Hepatocyte (in vitro differentiated cells): ENCODE data around the gene SRD5A1. TPM values are rescaled to one million over a fixed set of nuclear protein-coding genes. Genes with fewer than 3 reads are reported as not detected.

Experiments used
- DNase-seq: peaks from one replicate; pipeline ENCODE4 v3.0.0-alpha.2; 2016; ENCODE audit warnings: low spot score
- H2AFZ ChIP-seq: fragments of 200-600 bp; sonication (generic); 2 replicates; pipeline ENCODE4 v1.6.0; 2016; ENCODE audit warnings: antibody characterized with exemption, mild to moderate bottlenecking
- H3K27ac ChIP-seq: fragments of 200-600 bp; sonication (generic); 2 replicates; pipeline ENCODE4 v1.5.1; 2016; ENCODE audit warnings: mild to moderate bottlenecking
- H3K27me3 ChIP-seq: fragments of 200-600 bp; sonication (generic); 2 replicates; pipeline ENCODE4 v1.6.1; 2016
- H3K36me3 ChIP-seq: fragments of 200-600 bp; sonication (generic); replicated peaks from 2 replicates; pipeline ENCODE4 v1.5.1; 2016; ENCODE audit warnings: low read depth; ENCODE audit not compliant: insufficient read depth
- H3K4me1 ChIP-seq: fragments of 200-600 bp; sonication (generic); 2 replicates; pipeline ENCODE4 v1.5.1; 2016; ENCODE audit warnings: mild to moderate bottlenecking, moderate library complexity; ENCODE audit not compliant: insufficient read depth
- H3K4me2 ChIP-seq: fragments of 200-600 bp; sonication (generic); 2 replicates; pipeline ENCODE4 v1.6.0; 2016
- H3K4me3 ChIP-seq: fragments of 200-600 bp; sonication (generic); 2 replicates; pipeline ENCODE4 v1.5.1; 2016; ENCODE audit warnings: mild to moderate bottlenecking
- H3K79me2 ChIP-seq: fragments of 200-600 bp; sonication (generic); 2 replicates; pipeline ENCODE4 v1.6.0; 2017; ENCODE audit warnings: mild to moderate bottlenecking
- H3K9me2 ChIP-seq: fragments of 200-600 bp; sonication (generic); replicated peaks from 2 replicates; pipeline ENCODE4 v1.6.0; 2017; ENCODE audit warnings: mild to moderate bottlenecking; ENCODE audit not compliant: insufficient read depth
- H3K9me3 ChIP-seq: fragments of 200-600 bp; sonication (generic); 2 replicates; pipeline ENCODE4 v1.5.1; 2016; ENCODE audit warnings: low read depth, mild to moderate bottlenecking
- H4K20me1 ChIP-seq: fragments of 200-600 bp; sonication (generic); 2 replicates; pipeline ENCODE4 v1.6.0; 2016; ENCODE audit warnings: mild to moderate bottlenecking; ENCODE audit not compliant: insufficient read depth, poor library complexity, severe bottlenecking
- CTCF ChIP-seq: fragments of 200-600 bp; sonication (generic); IDR thresholded peaks from 2 replicates; pipeline ENCODE4 v1.5.1; 2016; ENCODE audit warnings: antibody characterized with exemption, mild to moderate bottlenecking; ENCODE audit not compliant: poor library complexity
- EZH2 ChIP-seq: fragments of 200-600 bp; sonication (generic); IDR thresholded peaks from 2 replicates; pipeline ENCODE4 v1.6.1; 2016; ENCODE audit warnings: antibody characterized with exemption, mild to moderate bottlenecking, borderline replicate concordance
- EZH2phosphoT487 ChIP-seq: fragments of 200-600 bp; sonication (generic); IDR thresholded peaks from one replicate; pipeline ENCODE4 v1.6.1; 2018; ENCODE audit warnings: antibody characterized with exemption, mild to moderate bottlenecking, low read depth, moderate library complexity; ENCODE audit not compliant: unreplicated experiment, severe bottlenecking
- WGBS: methylation state at CpG from one replicate; pipeline ENCODE4 v1.1.6; 2016; ENCODE audit warnings: low lambda C conversion rate; ENCODE audit errors: missing lambda C conversion rate; 5-methylcytosine and 5-hydroxymethylcytosine counted together
- polyA plus RNA-seq: library from polyadenylated mRNA; unstranded; fragments of >200 nt; fragmentation: Nextera tagmentation; extraction: Ambion mirVana; gene quantifications from 2 replicates; pipeline ENCODE4 v1.2.1, GENCODE V29; 2016
- total RNA-seq: library from RNA; depleted of rRNA; stranded (reverse); fragments of >200 nt; gene quantifications from 2 replicates; pipeline ENCODE4 v1.2.3, GENCODE V29; 2014

SRD5A1 gene
- total and polyA plus RNA-seq, 2 experiments from 2014 or later: 8.6 to 12.1 TPM

- no peak for DNase-seq
- Histone ChIP-seq H3K4me3 (no peak overlapping the region), H3K9me3 (no peaks in the 10 kb centered on the region), H3K36me3 (no peaks in the 10 kb centered on the region), H3K9me2 (no peaks in the 10 kb centered on the region), H4K20me1 (peaks cover 3% of the 10 kb centered on the region), H3K4me2 (no peak overlapping the region), H3K27ac (no peak overlapping the region), H3K79me2 (peaks cover 45% of the 10 kb centered on the region), H2AFZ (no peak overlapping the region), H3K27me3 (no peaks in the 10 kb centered on the region), H3K4me1 (no peaks in the 10 kb centered on the region)
- TF ChIP-seq CTCF: no peak
- TF ChIP-seq EZH2: no peak
- TF ChIP-seq EZH2phosphoT487: no peak
- WGBS: 98% methylated on average over 4 of the region's 4 CpGs
Measured at GRCh38 chr5:6623228-6623627, 10.0 kb upstream of the SRD5A1 start.

GRCh38 chr5:6623941-6624340 is 9.3 kb upstream of the SRD5A1 start:
- DNase-seq: no peak
- no peak for TF ChIP-seq EZH2phosphoT487
- TF ChIP-seq EZH2: no peak
- TF ChIP-seq CTCF: no peak
- no peaks in the 10 kb centered on the region for H3K4me1 ChIP-seq
- no peak overlapping the region for H2AFZ ChIP-seq
- no peaks in the 10 kb centered on the region for H3K9me3 ChIP-seq
- no peak overlapping the region for H3K27ac ChIP-seq
- no peaks in the 10 kb centered on the region for H3K9me2 ChIP-seq
- H3K36me3 ChIP-seq: no peaks in the 10 kb centered on the region
- H3K79me2 ChIP-seq: peaks cover 51% of the 10 kb centered on the region
- H3K4me3 ChIP-seq: no peak overlapping the region
- no peaks in the 10 kb centered on the region for H3K27me3 ChIP-seq
- 94% methylated on average over 3 of the region's 3 CpGs for WGBS
- no peak overlapping the region for H3K4me2 ChIP-seq
- peaks cover 3% of the 10 kb centered on the region for H4K20me1 ChIP-seq

- Histone ChIP-seq H3K4me3 (no peak overlapping the region), H3K9me2 (no peaks in the 10 kb centered on the region), H4K20me1 (peaks cover 7% of the 10 kb centered on the region), H3K9me3 (no peaks in the 10 kb centered on the region), H2AFZ (no peak overlapping the region), H3K27me3 (no peaks in the 10 kb centered on the region), H3K79me2 (peaks cover 69% of the 10 kb centered on the region), H3K36me3 (no peaks in the 10 kb centered on the region), H3K4me1 (peaks cover 2% of the 10 kb centered on the region), H3K27ac (no peak overlapping the region), H3K4me2 (no peak overlapping the region)
- DNase-seq: no peak
- TF ChIP-seq EZH2: no peak
- TF ChIP-seq EZH2phosphoT487: no peak
- TF ChIP-seq CTCF: no peak
- WGBS: 96% methylated on average over 10 of the region's 10 CpGs
Measured at GRCh38 chr5:6626508-6626907, 6.7 kb upstream of the SRD5A1 start.

DNA sequence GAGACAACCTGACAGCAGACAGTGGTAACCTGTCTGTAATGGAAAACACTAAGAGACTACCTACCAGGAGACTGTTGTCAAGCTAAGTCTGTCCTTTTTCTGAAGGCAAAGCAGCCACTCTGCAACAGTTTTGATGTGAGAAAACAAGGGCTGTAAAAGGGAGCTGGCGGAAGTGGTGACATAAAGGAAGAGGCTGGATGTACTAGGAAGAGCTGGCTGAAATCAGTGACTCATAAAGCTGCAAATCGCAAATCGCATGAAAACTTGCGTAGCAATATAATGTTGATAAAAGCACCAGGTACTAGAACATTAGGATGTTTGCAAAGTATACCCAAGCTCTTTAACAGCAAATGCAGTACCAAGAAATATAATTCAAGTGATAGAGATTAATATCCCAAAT is 1.8 kb upstream of the SRD5A1 start:
- no peak for DNase-seq
- Histone ChIP-seq H4K20me1 (peaks cover 10% of the 10 kb centered on the region), H3K4me3 (no peak overlapping the region), H3K79me2 (peaks cover 76% of the 10 kb centered on the region), H3K27me3 (no peaks in the 10 kb centered on the region), H3K36me3 (no peaks in the 10 kb centered on the region), H3K4me1 (peaks cover 8% of the 10 kb centered on the region), H3K27ac (no peak overlapping the region), H3K9me2 (no peaks in the 10 kb centered on the region), H3K4me2 (peak overlapping the region; percentile 99), H2AFZ (no peak overlapping the region), H3K9me3 (no peaks in the 10 kb centered on the region)
- WGBS: 93% methylated on average over 4 of the region's 4 CpGs
- TF ChIP-seq EZH2 (no peak), CTCF (no peak), EZH2phosphoT487 (no peak)
